HepG2 (cell line): ENCODE data around the gene DNASE2B. TPM values are rescaled to one million over a fixed set of nuclear protein-coding genes. Genes with fewer than 3 reads are reported as not detected.

ENCODE experiments used
- polyA plus RNA-seq, 8 experiments: library from polyadenylated mRNA; depleted of rRNA in 3 of 8; stranded (reverse) in 7 of 8; unstranded in 1 of 8; fragments of >200 nt; fragmentation: Illumina TruSeq in 4 of 8; extraction: Trizol in 4 of 8; gene quantifications; 2 replicates each; pipeline versions ENCODE4 v1.2.1 to v1.2.3, GENCODE V29; 2011 to 2016; ENCODE audit warnings: low read depth in 4 of 8, missing spikeins in 1 of 8, mixed read lengths in 1 of 8; ENCODE audit not compliant: insufficient read depth in 1 of 8
- total RNA-seq, 5 experiments: library from RNA; depleted of rRNA; stranded (reverse); fragments of >200 nt; fragmentation: Illumina TruSeq; extraction: Trizol; gene quantifications; 2 replicates each; pipeline ENCODE4 v1.2.3, GENCODE V29; 2016; ENCODE audit warnings: low read depth in 1 of 5

The DNASE2B gene
- total and polyA plus RNA-seq, 2 of the 13 experiments (the other 11 are each of a cell fraction or from before 2014, with no cell fraction given) = not detected

Other genes starting within 250 kb of the DNASE2B start
- gene SAMD13, start 96.8 kb upstream of the DNASE2B start, total RNA-seq (2016; rRNA removed; fragmentation: Illumina TruSeq; extraction: Trizol) = 0.18 TPM in 2 replicates
- 0.09 TPM in 1 of 2 replicates, not detected in the other for gene SAMD13, start 96.8 kb upstream of the DNASE2B start, polyA plus RNA-seq (2011; rRNA removed)
- gene RPF1, start 80.8 kb downstream of the DNASE2B start, total RNA-seq (2016; rRNA removed; fragmentation: Illumina TruSeq; extraction: Trizol) = 39.0 and 58.4 TPM in 2 replicates
- 18.0 and 23.0 TPM in 2 replicates for gene RPF1, start 80.8 kb downstream of the DNASE2B start, polyA plus RNA-seq (2011; rRNA removed)
- gene SPATA1, start 107.9 kb downstream of the DNASE2B start, total RNA-seq (2016; rRNA removed; fragmentation: Illumina TruSeq; extraction: Trizol) = 1.1 and 1.4 TPM in 2 replicates
- gene SPATA1, start 107.9 kb downstream of the DNASE2B start, polyA plus RNA-seq (2011; rRNA removed) = 0.70 and 0.93 TPM in 2 replicates
- gene GNG5, start 108.1 kb downstream of the DNASE2B start, total RNA-seq (2016; rRNA removed; fragmentation: Illumina TruSeq; extraction: Trizol) = 137 and 176 TPM in 2 replicates
- 84.5 and 103 TPM in 2 replicates for gene GNG5, start 108.1 kb downstream of the DNASE2B start, polyA plus RNA-seq (2011; rRNA removed)
- 4.2 and 4.7 TPM in 2 replicates for gene CTBS, start 176.0 kb downstream of the DNASE2B start, total RNA-seq (2016; rRNA removed; fragmentation: Illumina TruSeq; extraction: Trizol)
- gene CTBS, start 176.0 kb downstream of the DNASE2B start, polyA plus RNA-seq (2011; rRNA removed) = 9.5 and 12.4 TPM in 2 replicates